Measurements from ENCODE around the gene ZNF587. TPM values are rescaled to one million over a fixed set of nuclear protein-coding genes. Genes with fewer than 3 reads are reported as not detected.
"Not testable (repeated sequence)": the region's sequence is repeated elsewhere in the genome, so short reads cannot be mapped to it uniquely, and the experiment has no call there.

ZNF587 gene
- polyA plus RNA-seq, 4 donors: 19.6 to 41.0 (median 26.1) TPM

DNA sequence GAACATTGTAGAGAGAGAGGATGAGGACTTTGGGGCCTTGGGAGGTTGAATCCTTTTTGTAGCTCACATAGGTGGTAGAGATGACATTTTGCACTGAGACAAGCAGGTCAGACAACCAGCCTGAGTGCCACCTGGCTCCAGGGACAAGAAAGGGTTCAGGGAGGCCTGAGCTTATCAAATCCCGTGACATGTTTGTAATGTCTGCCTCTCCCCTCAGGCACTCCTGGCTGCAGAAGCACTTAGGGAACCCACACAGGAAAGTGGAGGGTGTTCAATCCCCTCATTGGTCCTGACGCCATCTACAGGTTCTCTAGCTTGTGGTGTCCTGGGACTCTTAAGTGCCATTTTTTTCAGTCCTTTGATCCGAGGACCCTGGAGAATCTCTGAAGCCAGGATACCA is 28.6 kb upstream of the ZNF587 start:
- not testable (repeated sequence) for DNase-seq (ENCODE audit: low read depth in 4 of 4, low spot score in 3 of 4)

- not testable (repeated sequence) for DNase-seq (ENCODE audit: low read depth in 4 of 4, low spot score in 3 of 4)
Observed at GRCh38 chr19:57821501-57821900, 28.2 kb upstream of the ZNF587 start.

DNA sequence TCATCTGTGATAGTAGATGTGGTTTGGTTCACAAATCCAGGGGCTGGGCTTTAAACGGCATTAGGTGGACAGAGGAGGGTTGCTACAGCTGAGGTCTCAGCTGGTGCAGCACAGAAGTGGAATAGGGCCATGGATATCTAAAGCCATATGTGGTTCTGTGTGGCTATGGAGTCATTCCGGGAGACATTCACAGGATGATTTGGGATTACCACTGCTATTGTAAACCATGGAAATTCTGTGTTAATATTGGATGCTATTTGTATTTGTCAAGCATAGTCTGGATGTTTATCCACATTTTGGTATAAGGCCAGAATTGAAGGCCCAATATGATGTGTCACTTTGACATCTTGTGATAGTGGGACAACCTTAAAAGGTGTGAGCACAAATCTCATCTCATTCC is 26.5 kb upstream of the ZNF587 start:
- DNase-seq (ENCODE audit: low read depth in 4 of 4, low spot score in 3 of 4): not testable (repeated sequence)

GRCh38 chr19:57823608-57824007 is 26.1 kb upstream of the ZNF587 start:
- DNase-seq (ENCODE audit: low read depth in 4 of 4, low spot score in 3 of 4): not testable (repeated sequence)

DNA sequence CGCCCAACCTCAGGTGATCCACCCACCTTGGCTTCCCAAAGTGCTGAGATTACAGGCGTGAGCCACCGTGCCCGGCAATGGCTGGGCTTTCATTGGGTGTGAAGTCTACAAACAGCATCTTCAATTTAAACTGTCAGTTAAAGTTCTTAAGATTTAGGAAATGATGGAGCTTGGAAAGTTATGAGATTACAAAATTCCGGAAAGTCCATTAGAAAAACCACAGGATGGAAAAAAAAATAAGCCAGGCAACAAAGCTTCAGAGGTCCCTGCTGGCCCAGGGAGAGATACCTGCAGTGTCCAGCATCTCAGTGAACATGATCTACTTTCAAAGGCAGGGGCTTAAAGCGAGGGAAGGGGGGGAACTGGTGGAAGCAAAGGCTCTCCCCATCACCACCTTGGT is 24.1 kb upstream of the ZNF587 start:
- no peak for DNase-seq (ENCODE audit: low read depth in 4 of 4, low spot score in 3 of 4)

DNA sequence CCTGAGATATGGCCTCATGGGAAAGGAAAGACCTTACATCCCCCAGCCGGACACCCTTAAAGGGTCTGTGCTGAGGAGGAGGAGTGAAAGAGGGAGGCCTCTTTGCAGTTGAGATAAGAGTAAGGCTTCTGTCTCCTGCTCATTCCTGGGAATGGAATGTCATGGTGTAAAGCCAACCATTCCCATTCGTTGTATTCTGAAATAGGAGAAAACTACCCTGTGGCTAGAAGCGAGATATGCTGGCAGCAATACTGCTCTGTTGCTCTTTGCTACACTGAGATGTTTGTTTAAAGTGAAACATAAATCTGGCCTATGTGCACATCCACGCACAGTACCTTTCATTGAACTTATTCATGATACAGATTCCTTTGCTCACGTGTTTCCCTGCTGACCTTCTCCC is 20.3 kb upstream of the ZNF587 start:
- DNase-seq (ENCODE audit: low read depth in 4 of 4, low spot score in 3 of 4): no peak

DNA sequence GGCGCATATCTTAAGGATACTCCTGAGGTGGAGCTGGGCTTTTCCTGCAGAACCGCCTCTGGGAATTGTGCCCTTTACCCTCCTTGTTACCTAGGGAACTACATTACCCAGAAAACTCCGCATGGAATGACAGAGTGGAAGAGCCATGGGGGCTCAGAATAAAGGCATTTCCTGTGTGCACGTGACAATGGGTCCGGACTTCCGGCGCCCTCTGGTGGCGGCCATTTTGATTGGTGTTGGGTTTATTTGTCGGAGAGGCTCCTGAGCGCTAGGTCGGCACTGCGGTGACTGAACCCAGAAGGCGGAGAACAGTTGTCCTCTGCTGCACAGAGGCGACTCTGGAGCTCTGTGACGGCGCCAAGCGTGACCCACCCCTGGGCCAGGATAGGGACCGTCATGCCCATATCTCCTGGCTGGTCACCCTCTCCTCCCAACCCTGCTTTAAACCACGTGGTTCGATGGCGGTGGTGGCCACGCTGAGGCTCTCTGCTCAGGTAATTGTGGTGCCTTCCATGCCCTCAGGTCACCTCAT is 19.5 kb upstream of the ZNF587 start, which contains the start of gene ZNF587B:
Gene ZNF587B, plus strand, starts transcription at position 229 of the 532 bp plus-strand sequence. Its CDS starts 230 bp downstream, at position 459.
- no peak for DNase-seq (ENCODE audit: low read depth in 4 of 4, low spot score in 3 of 4)

GRCh38 chr19:57836991-57837390 is 12.7 kb upstream of the ZNF587 start:
- not testable (repeated sequence) for DNase-seq (ENCODE audit: low read depth in 4 of 4, low spot score in 3 of 4)

GRCh38 chr19:57838622-57839191 is 11.0 kb upstream of the ZNF587 start:
- not testable (repeated sequence) for DNase-seq (ENCODE audit: low read depth in 4 of 4, low spot score in 3 of 4)

GRCh38 chr19:57841122-57841763 is 8.4 kb upstream of the ZNF587 start:
- DNase-seq (ENCODE audit: low read depth in 4 of 4, low spot score in 3 of 4): no peak

DNA sequence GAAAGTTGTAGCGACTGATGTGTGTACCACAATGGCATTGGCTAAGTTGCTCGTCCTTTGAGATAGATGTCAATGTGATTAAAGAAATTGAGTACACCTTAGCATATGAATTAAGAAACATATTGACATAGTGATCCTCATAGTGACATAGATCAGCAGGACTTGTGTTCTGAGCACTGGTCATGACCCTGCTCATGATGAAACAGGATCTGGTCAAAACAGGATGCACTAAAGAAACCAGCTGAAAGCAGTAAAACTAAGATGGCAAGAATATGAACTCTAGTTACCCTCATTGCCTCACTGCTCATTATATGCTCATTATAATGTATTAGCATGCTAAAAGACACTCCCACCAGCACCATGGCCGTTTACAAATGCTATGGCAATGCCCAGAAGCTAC is 2.5 kb upstream of the ZNF587 start:
- DNase-seq (ENCODE audit: low read depth in 4 of 4, low spot score in 3 of 4): not testable (repeated sequence)

- not testable (repeated sequence) for DNase-seq (ENCODE audit: low read depth in 4 of 4, low spot score in 3 of 4)
Observed at GRCh38 chr19:57849162-57849665, 445 bp upstream of the ZNF587 start.

- DNase-seq (ENCODE audit: low read depth in 4 of 4, low spot score in 3 of 4): peak in 2 of 4 donors; percentile 27 to 33
Observed at GRCh38 chr19:57850553-57851017, 926 bp downstream of the ZNF587 start.

- not testable (repeated sequence) for DNase-seq (ENCODE audit: low read depth in 4 of 4, low spot score in 3 of 4)
Observed at GRCh38 chr19:57851812-57852603, 2.3 kb downstream of the ZNF587 start.

- not testable (repeated sequence) for DNase-seq (ENCODE audit: low read depth in 4 of 4, low spot score in 3 of 4)
Observed at GRCh38 chr19:57854117-57854516, 4.5 kb downstream of the ZNF587 start.

GRCh38 chr19:57862351-57862750 is 12.7 kb downstream of the ZNF587 start:
- not testable (repeated sequence) for DNase-seq (ENCODE audit: low read depth in 4 of 4, low spot score in 3 of 4)

- no peak for DNase-seq (ENCODE audit: low read depth in 4 of 4, low spot score in 3 of 4)
Observed at GRCh38 chr19:57867868-57868492, 18.3 kb downstream of the ZNF587 start.

DNA sequence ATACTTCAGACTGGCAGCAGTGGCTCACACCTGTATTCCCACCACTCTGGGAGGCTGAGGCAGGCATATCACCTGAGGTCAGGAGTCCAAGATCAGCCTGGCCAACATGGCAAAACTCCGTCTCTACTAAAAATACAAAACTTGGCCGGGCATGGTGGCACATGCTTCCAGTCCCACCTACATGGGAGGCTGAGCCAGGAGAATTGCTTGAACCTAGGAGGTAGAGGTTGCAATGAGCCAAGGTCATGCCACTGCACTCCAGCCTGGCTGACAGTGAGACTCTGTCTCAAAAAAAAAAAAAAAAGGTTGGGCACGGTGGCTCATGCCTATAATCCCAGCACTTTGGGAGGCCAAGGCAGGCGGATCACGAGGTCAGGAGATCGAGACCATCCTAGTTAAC is 20.0 kb downstream of the ZNF587 start:
- not testable (repeated sequence) for DNase-seq (ENCODE audit: low read depth in 4 of 4, low spot score in 3 of 4)

- no peak for DNase-seq (ENCODE audit: low read depth in 4 of 4, low spot score in 3 of 4)
Observed at GRCh38 chr19:57870225-57870624, 20.6 kb downstream of the ZNF587 start.

- no peak for DNase-seq (ENCODE audit: low read depth in 4 of 4, low spot score in 3 of 4)
Observed at GRCh38 chr19:57872450-57872849, 22.8 kb downstream of the ZNF587 start.
